Mesothelial cell of epicardium (in vitro differentiated cells): ENCODE data around the gene SLC24A3. TPM values are rescaled to one million over a fixed set of nuclear protein-coding genes. Genes with fewer than 3 reads are reported as not detected.

Experiments used
- DNase-seq, 2 experiments: peaks; one replicate each; pipeline ENCODE4 v3.0.0; 2021; ENCODE audit warnings: low spot score in 2 of 2; ENCODE audit not compliant: unreplicated experiment in 2 of 2
- H3K27ac Mint-ChIP-seq: 2 replicates; pipeline ENCODE4 v1.8.0; 2021; ENCODE audit warnings: mixed read lengths
- H3K27me3 Mint-ChIP-seq: 2 replicates; pipeline ENCODE4 v1.8.0; 2021; ENCODE audit warnings: low read depth, mixed read lengths
- H3K36me3 Mint-ChIP-seq: 2 replicates; pipeline ENCODE4 v1.8.0; 2021; ENCODE audit warnings: mixed read lengths
- H3K4me1 Mint-ChIP-seq: 2 replicates; pipeline ENCODE4 v1.8.0; 2021; ENCODE audit warnings: mixed read lengths
- H3K4me3 Mint-ChIP-seq: 2 replicates; pipeline ENCODE4 v1.8.0; 2021; ENCODE audit warnings: mild to moderate bottlenecking, moderate library complexity, mixed read lengths
- H3K9me3 Mint-ChIP-seq: 2 replicates; pipeline ENCODE4 v1.8.0; 2021; ENCODE audit warnings: mixed read lengths
- total RNA-seq: library from RNA; stranded (reverse); gene quantifications from 3 replicates; pipeline ENCODE4 v1.2.1, GENCODE V29; 2021
- TF ChIP-seq, protein P1 (sequence below): fragments of 200-600 bp; sonication (generic); IDR thresholded peaks from one replicate; pipeline ENCODE4 v1.5.0; 2021; ENCODE audit warnings: antibody characterized with exemption; ENCODE audit not compliant: unreplicated experiment

SLC24A3 gene
- total RNA-seq, 1 donor from 2014 or later = 3.2 TPM

DNA sequence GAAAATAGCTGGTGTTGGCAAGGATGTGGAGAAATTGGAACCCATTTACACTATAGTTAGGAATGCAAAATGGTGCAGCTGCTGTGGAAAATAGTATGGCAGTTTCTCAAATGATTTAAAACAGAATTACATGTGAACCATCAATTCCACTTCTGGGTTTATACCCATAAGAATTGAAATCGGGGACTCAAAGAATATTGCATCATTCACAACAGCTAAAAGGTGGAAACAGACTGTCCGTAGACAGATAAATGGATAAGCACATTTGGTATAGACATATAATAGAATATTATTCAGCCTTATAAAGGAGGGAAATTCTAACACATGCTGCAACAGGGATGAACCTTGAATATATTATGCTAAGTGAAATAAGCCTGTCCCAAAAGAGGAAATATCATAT, 355.7 kb downstream of the SLC24A3 start:
- TF ChIP-seq, protein P1, sequence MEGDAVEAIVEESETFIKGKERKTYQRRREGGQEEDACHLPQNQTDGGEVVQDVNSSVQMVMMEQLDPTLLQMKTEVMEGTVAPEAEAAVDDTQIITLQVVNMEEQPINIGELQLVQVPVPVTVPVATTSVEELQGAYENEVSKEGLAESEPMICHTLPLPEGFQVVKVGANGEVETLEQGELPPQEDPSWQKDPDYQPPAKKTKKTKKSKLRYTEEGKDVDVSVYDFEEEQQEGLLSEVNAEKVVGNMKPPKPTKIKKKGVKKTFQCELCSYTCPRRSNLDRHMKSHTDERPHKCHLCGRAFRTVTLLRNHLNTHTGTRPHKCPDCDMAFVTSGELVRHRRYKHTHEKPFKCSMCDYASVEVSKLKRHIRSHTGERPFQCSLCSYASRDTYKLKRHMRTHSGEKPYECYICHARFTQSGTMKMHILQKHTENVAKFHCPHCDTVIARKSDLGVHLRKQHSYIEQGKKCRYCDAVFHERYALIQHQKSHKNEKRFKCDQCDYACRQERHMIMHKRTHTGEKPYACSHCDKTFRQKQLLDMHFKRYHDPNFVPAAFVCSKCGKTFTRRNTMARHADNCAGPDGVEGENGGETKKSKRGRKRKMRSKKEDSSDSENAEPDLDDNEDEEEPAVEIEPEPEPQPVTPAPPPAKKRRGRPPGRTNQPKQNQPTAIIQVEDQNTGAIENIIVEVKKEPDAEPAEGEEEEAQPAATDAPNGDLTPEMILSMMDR = no peak
- Mint-ChIP-seq H3K27me3 (peaks cover 30% of the 10 kb centered on the region), H3K36me3 (no peaks in the 10 kb centered on the region), H3K4me3 (no peak overlapping the region), H3K9me3 (peaks cover 20% of the 10 kb centered on the region), H3K27ac (no peak overlapping the region), H3K4me1 (no peaks in the 10 kb centered on the region)
- no peak for DNase-seq

DNA sequence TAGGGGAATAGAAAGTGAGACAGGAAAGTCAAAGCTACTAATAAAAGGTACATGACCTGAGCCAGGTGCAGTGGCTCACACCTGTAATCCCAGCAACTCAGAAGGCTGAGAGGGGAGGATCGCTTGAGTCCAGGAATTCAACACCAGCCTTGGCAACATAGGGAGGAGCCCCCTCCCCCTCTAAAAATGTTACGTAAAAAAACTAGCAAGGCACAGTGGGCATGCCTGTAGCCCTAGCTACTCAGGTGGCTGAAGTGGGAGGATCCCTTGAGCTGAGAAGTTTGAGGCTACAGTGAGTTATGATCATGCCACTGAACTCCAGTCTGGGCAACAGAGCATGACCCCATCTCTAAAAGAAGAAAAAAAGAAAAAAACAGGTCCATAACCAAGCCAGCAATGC, 359.6 kb downstream of the SLC24A3 start:
- H3K4me1 Mint-ChIP-seq = no peaks in the 10 kb centered on the region
- peaks cover 1% of the 10 kb centered on the region for H3K36me3 Mint-ChIP-seq
- peaks cover 26% of the 10 kb centered on the region for H3K27me3 Mint-ChIP-seq
- H3K9me3 Mint-ChIP-seq = peaks cover 20% of the 10 kb centered on the region
- no peak overlapping the region for H3K4me3 Mint-ChIP-seq
- no peak for DNase-seq
- TF ChIP-seq, protein P1 = no peak
- no peak overlapping the region for H3K27ac Mint-ChIP-seq

DNA sequence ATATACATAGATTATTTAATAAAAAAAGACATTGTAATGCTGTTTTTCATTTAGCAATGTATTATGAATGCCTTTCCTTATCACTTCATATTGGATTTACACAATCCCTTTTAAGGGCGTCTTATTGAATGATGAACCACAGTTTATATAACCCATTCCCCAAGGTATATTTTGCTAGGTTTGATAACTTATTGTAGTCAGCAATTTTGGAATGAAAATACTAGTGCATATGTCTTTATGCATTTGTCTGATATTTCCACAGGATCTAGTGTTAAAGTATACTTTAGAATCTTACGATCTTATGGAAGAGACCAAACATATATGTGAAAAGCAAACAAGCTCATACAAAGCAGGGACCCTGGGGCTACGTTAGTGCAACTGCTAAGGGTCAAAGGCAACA, 365.2 kb downstream of the SLC24A3 start:
- TF ChIP-seq, protein P1 = no peak
- Mint-ChIP-seq H3K27ac (no peak overlapping the region), H3K4me1 (no peaks in the 10 kb centered on the region), H3K9me3 (no peaks in the 10 kb centered on the region), H3K4me3 (no peak overlapping the region), H3K36me3 (peaks cover 1% of the 10 kb centered on the region), H3K27me3 (peaks cover 17% of the 10 kb centered on the region)
- no peak for DNase-seq

DNA sequence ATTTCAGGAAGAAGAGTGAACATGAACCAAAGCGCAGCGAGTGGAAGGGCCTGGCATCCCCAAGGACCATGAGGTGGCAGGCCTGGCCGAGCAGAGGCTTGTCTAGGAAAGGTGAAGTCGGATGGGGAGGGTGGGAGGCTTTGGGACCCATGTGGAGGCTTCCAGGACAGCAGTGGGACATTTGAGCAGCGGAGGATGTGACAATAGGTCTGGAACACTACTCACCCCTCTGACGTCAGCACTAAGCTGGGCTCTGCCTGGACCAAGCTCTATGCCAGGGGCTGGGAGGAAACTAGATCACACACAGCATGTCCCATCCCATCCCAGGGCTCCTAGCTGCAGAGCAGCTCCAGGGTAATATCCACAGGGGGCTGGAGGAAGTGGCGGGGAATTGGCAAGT, 370.3 kb downstream of the SLC24A3 start:
- H3K9me3 Mint-ChIP-seq = no peaks in the 10 kb centered on the region
- no peak for DNase-seq
- H3K36me3 Mint-ChIP-seq = no peaks in the 10 kb centered on the region
- H3K4me3 Mint-ChIP-seq = no peak overlapping the region
- H3K27ac Mint-ChIP-seq = no peak overlapping the region
- H3K27me3 Mint-ChIP-seq = peaks cover 57% of the 10 kb centered on the region
- TF ChIP-seq, protein P1 = no peak
- no peaks in the 10 kb centered on the region for H3K4me1 Mint-ChIP-seq

DNA sequence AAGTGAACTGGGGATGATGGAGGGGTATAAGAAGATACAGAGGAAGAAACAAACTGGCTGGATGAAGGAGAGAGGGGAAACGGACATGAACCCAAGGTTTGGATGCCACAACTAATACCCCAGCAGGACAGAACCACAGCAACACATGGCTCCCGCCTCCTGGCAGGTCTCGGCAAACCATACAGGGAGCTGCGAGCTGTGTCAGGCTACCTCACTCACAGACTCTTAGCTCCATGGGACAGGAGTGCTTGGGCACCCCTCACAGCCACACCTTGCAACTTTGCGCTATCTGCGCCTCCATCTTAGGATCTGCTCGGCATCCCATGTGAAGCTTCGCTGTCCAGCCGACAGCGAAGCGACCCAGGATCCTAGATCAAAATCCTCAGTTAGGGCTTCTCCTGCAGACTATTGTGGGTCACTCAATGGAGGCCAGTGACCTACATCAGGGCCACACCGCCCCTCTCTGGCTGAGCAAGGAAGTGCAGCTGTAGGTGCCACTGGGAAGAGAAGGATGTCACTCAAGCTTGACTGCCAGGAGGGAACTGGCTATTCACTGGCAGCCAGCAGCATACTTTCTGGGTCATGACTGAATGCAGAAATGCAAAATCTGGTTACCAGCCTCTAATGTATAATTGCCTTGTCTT, 371.2 kb downstream of the SLC24A3 start:
- Mint-ChIP-seq H3K27ac (no peak overlapping the region), H3K4me1 (peaks cover under 1% of the 10 kb centered on the region), H3K4me3 (no peak overlapping the region), H3K36me3 (no peaks in the 10 kb centered on the region), H3K27me3 (peaks cover 60% of the 10 kb centered on the region), H3K9me3 (no peaks in the 10 kb centered on the region)
- DNase-seq = peak; percentile 34 to 81
- TF ChIP-seq, protein P1 = peak; percentile 83

DNA sequence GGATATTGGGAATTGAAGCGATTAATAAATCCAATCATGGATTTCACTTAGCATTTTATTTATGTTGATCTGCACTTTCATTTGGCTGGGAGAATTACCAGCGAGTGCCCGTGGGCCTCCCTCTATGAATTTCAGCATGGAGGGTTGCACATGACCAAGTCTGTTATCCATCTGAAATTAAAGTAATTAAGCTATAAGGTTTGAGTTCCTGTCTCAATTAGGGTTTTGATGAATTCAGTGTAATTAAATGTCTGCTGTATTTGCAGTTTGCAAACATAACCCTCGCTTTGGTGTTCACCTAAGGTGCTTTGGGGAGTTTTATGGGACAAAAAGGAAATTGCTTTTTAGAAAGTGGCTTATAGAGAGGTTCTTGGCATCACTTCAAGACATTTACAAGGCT, 375.8 kb downstream of the SLC24A3 start:
- Mint-ChIP-seq H3K36me3 (no peaks in the 10 kb centered on the region), H3K27me3 (peaks cover 40% of the 10 kb centered on the region), H3K4me3 (no peak overlapping the region), H3K9me3 (peaks cover 11% of the 10 kb centered on the region), H3K4me1 (peaks cover 11% of the 10 kb centered on the region), H3K27ac (no peak overlapping the region)
- DNase-seq = no peak
- TF ChIP-seq, protein P1 = no peak
